Measurements from ENCODE around the gene ARHGAP24.

The ARHGAP24 gene

DNA sequence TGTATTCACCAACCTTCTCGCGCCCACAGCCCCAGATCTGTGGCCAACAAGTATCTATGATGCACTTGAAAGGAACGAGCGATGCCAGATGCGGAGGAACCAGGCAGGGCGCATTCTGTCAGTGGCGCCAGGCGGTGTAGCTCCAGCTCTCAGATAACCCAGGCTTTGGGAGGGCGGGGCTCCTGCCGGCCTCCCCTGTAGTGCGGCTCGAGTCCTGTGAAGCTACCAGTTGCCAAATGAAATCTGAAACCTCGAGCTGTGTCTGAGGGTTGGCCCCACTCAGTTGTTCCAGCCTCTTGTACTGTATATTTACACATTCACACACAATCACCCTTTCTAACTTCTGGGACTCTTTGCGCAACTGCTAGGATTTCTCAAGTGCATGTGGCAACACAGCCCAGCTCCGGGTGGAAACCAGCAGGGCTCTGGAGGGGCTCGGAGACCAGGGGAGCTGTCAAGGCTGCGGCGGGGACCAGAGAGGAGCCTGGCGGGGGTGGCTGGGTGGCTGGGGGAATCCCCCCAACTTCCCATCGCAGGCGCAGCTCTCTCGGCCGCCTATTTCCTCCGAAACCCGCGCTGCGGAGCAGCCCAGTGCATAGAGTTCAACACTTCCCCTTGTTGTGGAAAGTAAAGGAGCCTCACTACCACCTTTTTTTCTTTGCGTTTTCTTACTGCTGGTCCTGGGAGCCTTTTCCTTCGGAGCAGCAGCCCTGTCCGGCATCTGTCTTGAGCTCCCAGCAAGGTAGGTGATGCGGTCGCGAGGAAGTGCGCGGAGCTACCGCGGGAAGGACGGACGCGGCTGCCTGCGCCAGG is at the start of gene ARHGAP24:
Gene ARHGAP24, plus strand, starts transcription at position 333 of the 813 bp plus-strand sequence.
- peak; percentile 94 for DNase-seq

GRCh38 chr4:85426366-85426765 is 48.6 kb upstream of the ARHGAP24 start:
- DNase-seq = no peak

- DNase-seq = no peak
Measured at GRCh38 chr4:85427123-85427522, 47.8 kb upstream of the ARHGAP24 start.

GRCh38 chr4:85430226-85430625 is 44.7 kb upstream of the ARHGAP24 start:
- no peak for DNase-seq

GRCh38 chr4:85430697-85431096 is 44.3 kb upstream of the ARHGAP24 start:
- no peak for DNase-seq

GRCh38 chr4:85431156-85431555 is 43.8 kb upstream of the ARHGAP24 start:
- no peak for DNase-seq

- DNase-seq = no peak
Measured at GRCh38 chr4:85431881-85432485, 43.0 kb upstream of the ARHGAP24 start.

DNA sequence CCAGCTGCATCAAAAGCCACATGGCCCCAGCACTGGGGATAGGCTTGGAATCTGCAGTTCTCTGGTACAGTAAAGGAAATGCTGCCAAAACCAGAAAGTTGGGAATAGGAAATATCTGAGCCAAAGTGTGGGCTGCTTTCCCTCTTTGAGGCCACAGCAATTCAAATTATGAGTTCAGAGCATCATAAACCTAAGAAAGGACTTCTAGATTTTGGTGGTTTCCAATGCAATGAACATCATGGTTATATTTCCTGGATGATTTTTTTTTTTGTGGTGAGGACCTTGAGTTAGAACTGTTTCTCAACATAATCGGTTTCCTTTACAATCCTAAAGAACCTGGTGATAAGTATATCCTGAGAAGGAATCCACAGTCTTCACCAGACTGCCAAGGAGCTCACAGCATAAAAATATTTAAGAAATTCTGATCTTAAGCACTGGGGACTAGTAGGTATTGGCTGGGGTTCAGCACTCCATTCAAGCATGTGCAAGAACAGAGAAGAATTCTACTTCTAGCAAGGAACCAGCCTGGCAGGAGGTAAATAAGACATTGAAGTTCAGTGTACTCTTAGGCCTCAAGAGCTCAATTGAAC is 29.8 kb upstream of the ARHGAP24 start:
- DNase-seq = no peak

GRCh38 chr4:85446141-85446861 is 28.6 kb upstream of the ARHGAP24 start:
- no peak for DNase-seq

DNA sequence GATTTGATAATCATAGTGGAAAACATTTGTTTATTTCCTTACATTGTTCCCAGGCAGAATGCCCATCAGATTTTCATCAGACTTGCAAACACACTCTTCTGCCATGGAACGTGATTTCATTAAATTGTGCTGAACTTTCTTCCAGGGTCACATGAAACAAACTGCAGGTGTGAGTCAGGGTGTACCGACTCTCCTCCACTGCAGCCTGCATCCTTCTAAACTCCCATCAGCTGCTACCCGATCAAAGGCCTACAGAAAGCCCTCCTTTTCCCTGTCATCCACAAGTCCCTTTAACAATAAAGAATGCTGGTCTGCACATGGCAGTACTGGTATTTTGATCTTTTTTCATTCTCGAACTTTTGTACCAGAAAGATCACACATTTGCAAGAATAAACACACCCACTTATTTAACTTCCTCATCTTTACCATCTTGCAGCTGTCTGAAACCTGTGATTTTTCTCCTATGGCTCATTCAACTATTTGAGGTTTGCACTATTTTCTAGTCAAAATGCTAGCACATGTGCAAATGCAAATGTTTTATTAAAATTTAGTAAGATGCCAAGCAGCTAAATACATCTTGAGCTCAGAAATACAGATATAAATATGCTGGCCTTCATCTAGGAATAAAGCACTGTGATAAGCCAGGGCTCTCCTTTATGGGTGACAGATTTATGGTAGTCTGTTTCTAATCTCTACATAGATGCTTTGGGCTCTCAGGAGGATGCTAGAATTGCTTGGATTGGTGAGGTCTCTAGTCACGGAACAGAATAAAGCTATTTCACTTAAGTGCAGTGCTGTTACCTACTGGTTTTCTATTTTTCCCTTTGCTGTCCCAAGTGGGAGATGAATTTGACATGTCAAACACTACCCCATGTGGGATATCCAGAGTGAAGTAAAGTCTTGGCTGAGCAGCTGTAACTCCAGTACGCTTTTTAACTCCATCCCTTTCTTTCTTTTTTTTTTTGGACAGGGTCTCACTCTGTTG is 25.8 kb upstream of the ARHGAP24 start:
- no peak for DNase-seq

DNA sequence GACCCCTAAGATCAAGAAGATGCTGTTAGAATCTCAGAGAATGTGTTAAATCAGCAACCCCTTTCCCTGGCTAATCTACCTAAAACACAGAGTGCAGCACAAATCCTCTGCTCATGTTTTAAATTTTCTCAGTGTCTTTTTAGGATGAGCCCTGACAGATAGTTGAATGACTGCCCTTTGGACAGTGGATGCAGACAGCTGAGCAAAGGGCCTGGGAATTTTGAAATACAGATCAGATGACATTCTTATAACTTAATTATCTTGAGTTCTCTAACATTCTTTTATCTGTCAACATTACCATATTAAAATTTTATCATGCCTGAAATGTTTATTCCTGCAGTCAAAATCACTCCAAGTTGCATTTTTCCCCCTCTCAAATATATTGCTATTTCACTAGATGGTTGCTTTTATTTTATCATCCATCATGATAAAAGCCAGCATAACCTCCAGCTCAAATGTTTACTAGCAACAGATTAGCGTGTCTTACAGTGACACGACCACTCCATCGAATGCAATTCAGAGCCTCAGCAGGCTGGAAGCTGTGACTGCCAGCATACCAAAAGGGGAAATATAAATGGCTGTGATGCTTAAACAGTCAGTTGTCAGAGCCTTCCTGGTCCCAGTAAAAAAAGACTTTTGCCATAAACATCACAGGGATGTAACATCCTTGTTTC is 22.8 kb upstream of the ARHGAP24 start:
- DNase-seq = no peak

- no peak for DNase-seq
Measured at GRCh38 chr4:85455942-85456341, 19.0 kb upstream of the ARHGAP24 start.

GRCh38 chr4:85457752-85458467 is 17.0 kb upstream of the ARHGAP24 start:
- no peak for DNase-seq

DNA sequence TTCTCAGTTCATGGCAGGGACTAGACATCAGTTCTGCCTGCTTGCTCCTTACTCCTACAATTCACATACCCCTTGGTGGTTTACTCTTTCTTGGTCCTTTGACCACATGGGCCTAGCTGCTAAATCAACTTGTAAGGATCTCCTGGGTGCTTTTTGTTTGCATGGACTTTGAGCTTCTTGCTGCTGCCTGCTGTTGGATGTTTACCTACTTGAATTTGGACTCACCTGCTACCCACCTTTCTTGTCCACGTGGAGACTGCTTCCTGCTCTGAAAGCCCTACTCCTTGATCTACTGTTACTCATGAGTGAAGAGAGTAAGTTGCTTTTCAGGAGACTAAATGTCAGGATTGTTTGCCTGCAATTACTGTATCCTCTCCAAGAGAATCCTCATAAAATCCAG is 15.2 kb upstream of the ARHGAP24 start:
- DNase-seq = no peak

DNA sequence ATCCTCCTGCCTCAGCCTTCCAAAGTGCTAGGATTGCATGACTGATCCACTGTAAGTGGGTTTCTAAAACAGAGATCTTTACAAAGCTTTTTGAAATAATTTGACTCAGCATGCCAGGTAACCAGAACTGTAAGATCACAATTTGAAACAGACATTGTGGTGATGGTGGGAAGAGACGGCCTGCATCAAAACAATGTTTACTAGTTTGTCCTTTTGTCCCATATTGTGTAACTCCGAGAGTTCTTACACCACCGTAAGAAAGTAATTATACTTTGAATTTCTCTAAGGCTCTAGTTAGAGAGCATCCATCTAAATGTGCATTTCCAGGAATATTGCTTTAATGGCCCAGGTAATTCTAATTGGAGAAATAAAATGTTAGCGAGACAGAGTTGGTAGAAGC is 594 bp upstream of the ARHGAP24 start:
- DNase-seq = no peak

DNA sequence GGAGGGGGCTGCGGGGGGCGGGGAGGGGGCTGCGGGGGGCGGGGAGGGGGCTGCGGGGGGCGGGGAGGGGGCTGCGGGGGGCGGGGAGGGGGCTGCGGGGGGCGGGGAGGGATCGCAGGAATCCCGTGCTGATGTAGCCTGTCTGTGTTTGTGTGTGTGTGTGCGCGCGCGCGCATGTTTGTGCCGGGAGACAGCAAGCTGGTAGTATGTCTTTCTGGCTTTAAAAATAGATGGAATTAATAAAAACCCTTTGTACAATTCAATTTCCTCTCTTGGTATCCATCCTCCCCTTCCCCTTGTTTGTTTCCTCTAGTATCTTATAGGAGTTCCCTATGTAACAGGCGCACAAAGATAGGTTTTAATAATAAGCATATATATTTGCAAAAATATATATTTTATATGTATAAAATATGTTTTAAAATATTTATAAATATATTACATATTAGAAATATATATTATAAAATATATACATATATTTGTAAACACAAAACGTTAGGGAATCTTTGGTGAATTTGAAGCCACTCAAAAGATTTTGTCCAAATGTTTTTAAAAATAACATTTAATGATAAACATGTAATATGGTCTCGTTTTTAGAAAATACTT is 782 bp downstream of the ARHGAP24 start:
- DNase-seq = no peak

GRCh38 chr4:85476381-85476780 is 1.4 kb downstream of the ARHGAP24 start:
- no peak for DNase-seq

DNA sequence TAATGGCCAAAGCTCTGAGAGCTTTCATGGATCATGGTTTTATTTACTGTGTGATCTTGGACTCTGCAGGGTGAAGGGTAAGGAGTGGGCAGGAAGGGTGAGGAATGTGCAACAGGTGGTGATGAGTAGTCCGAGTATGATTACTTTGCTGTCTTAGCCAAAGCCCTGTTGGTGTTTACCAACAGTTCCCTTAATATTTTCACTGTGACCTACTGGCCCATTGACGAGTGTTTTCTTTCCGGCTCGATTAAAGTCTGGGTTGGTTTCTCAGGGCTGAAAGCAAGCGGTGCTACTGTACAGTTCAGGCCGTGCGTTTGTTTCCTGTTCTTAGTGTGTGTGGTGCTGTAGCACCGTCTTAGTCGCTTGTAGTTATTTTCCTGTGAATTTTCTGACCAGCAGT is 2.6 kb downstream of the ARHGAP24 start:
- DNase-seq = no peak

DNA sequence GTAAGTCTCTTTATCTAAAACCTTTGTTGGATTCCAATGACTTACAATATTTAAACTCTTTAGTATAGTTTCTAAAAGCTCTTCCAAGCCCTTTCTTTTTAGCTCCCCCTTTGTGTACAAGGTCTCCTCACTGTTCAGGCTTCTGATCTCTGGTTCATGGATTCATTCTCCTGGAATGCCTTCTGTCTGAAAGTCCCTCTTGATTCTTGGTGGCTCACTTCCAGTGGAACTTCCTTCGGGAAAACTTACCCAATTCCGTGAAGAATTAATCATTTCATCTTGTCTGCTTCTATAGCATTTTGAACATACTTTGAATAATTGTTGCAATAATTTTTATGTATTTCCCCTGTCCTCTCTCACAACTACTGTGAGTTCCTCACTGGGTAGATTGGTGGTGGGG is 3.6 kb downstream of the ARHGAP24 start:
- no peak for DNase-seq

DNA sequence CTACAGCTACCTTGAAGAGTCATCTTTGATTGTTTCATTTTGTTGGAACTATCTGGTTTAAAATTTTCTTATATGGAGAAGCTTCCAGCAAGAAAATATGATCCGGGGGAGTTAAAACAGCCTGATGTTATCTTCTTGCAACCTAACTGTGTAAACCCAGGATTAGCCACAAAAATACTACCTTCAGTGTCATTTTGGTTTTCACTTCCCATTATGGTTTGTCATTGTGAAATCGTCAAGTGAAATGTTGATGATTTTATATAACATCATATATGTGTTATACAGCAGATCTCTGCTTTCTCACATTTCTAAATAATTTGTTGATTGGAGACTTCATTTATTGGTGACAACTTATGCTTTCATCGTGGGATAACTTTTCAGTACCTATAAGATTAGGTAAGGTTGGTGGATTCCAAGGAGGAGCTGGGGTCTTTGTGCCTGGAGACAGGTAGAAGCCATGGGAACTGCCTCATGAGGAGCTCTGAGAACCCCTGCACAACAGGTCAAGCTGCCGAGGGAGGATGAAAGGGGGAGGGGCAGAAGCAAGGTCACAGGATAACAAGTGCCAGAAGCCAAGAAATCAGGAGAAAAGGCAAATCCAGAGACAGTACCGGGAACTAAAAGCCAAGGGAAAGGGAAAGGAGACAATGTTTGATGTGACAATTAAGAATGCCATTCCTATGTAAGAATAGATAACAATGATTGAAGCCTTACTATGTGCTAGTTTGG is 7.2 kb downstream of the ARHGAP24 start:
- DNase-seq = peak; percentile 57

All from suppressor macrophage treated with lipopolysaccharide for 4 hours (primary cell).